Measurements from ENCODE around the gene SLC35D3. TPM values are rescaled to one million over a fixed set of nuclear protein-coding genes. Genes with fewer than 3 reads are reported as not detected.
"Not testable (repeated sequence)": the region's sequence is repeated elsewhere in the genome, so short reads cannot be mapped to it uniquely, and the experiment has no call there.

The SLC35D3 gene
- total RNA-seq, 5 donors from 2014 or later (not counting 1 experiment from before 2014, with no cell fraction given): not detected

GRCh38 chr6:136901212-136901784 lies 20.8 kb upstream of the SLC35D3 start:
- H3K27me3 ChIP-seq (replicated peaks in 1 of 2; ENCODE audit: control insufficient read depth in 2 of 2, extremely low read depth in 1 of 2, insufficient read depth in 2 of 2, low read length in 1 of 2): no peaks in the 10 kb centered on the region
- ChIA-PET CTCF (no interaction called here), POLR2A (no interaction called here)
- H3K4me1 ChIP-seq (ENCODE audit: control insufficient read depth in 1 of 2, extremely low read depth in 1 of 2, insufficient read depth in 2 of 2, low read length in 2 of 2): no peaks in the 10 kb centered on the region
- DNase-seq: no peak
- Mint-ChIP-seq H3K9me3 (no peaks in the 10 kb centered on the region), H3K27me3 (no peaks in the 10 kb centered on the region), H3K4me3 (no peak overlapping the region), H3K4me1 (no peaks in the 10 kb centered on the region), H3K27ac (no peak overlapping the region), H3K36me3 (peaks cover 35% of the 10 kb centered on the region)
- no peak overlapping the region for H3K4me3 ChIP-seq (ENCODE audit: control insufficient read depth in 1 of 2, extremely low read depth in 1 of 2, low read length in 1 of 2)
- no peak for ATAC-seq (replicated peaks in 1 of 4)
- H3K27ac ChIP-seq (ENCODE audit: low read length): no peak overlapping the region
- H3K36me3 ChIP-seq (ENCODE audit: control insufficient read depth in 2 of 2, extremely low read depth in 1 of 2, insufficient read depth in 1 of 2, low read length in 1 of 2): peaks cover 6 to 18% of the 10 kb centered on the region in 2 donors
- WGBS (ENCODE audit: insufficient coverage): 92% methylated on average over 2 of the region's 5 CpGs
- no peaks in the 10 kb centered on the region for H3K9me3 ChIP-seq

- peaks cover 6 to 12% of the 10 kb centered on the region in 2 donors for H3K36me3 ChIP-seq (ENCODE audit: control insufficient read depth in 2 of 2, extremely low read depth in 1 of 2, insufficient read depth in 1 of 2, low read length in 1 of 2)
- not testable (repeated sequence) for H3K9me3 Mint-ChIP-seq; DNase-seq; H3K27ac ChIP-seq (ENCODE audit: low read length); H3K27me3 ChIP-seq (replicated peaks in 1 of 2; ENCODE audit: control insufficient read depth in 2 of 2, extremely low read depth in 1 of 2, insufficient read depth in 2 of 2, low read length in 1 of 2); H3K9me3 ChIP-seq; H3K4me3 ChIP-seq (ENCODE audit: control insufficient read depth in 1 of 2, extremely low read depth in 1 of 2, low read length in 1 of 2); H3K4me3 Mint-ChIP-seq; H3K27ac Mint-ChIP-seq; ATAC-seq (replicated peaks in 1 of 4); H3K27me3 Mint-ChIP-seq; H3K4me1 Mint-ChIP-seq; H3K4me1 ChIP-seq (ENCODE audit: control insufficient read depth in 1 of 2, extremely low read depth in 1 of 2, insufficient read depth in 2 of 2, low read length in 2 of 2)
- POLR2A ChIA-PET: interaction anchor here in 1 of 2 donors (0.6 kb wide), 1 partner anchor 1399 kb away, joined by 3 read pairs; no protein-coding TSS in a partner anchor
- CTCF ChIA-PET: interaction anchor here in 1 of 2 donors (0.6 kb wide), 1 partner anchor 82 kb away, joined by 4 read pairs; the partner anchor contains the start of gene PEX7
- peaks cover 31% of the 10 kb centered on the region for H3K36me3 Mint-ChIP-seq
- WGBS (ENCODE audit: insufficient coverage): 100% methylated on average over 1 of the region's 3 CpGs
Measured at GRCh38 chr6:136904477-136904876, 17.6 kb upstream of the SLC35D3 start.

GRCh38 chr6:136914947-136915346 lies 7.2 kb upstream of the SLC35D3 start:
- DNase-seq: no peak
- H3K9me3 Mint-ChIP-seq: no peaks in the 10 kb centered on the region
- H3K27me3 Mint-ChIP-seq: peaks cover 13 to 16% of the 10 kb centered on the region in 2 donors
- H3K27ac Mint-ChIP-seq: no peak overlapping the region
- H3K4me3 Mint-ChIP-seq: no peak overlapping the region
- Histone ChIP-seq H3K36me3 (ENCODE audit: control insufficient read depth in 2 of 2, extremely low read depth in 1 of 2, insufficient read depth in 1 of 2, low read length in 1 of 2) (peaks cover 0 to 7% of the 10 kb centered on the region in 2 donors), H3K27ac (ENCODE audit: low read length) (no peak overlapping the region), H3K9me3 (no peaks in the 10 kb centered on the region), H3K27me3 (replicated peaks in 1 of 2; ENCODE audit: control insufficient read depth in 2 of 2, extremely low read depth in 1 of 2, insufficient read depth in 2 of 2, low read length in 1 of 2) (peaks cover 0 to 3% of the 10 kb centered on the region in 2 experiments), H3K4me1 (ENCODE audit: control insufficient read depth in 1 of 2, extremely low read depth in 1 of 2, insufficient read depth in 2 of 2, low read length in 2 of 2) (peaks cover 0 to 2% of the 10 kb centered on the region in 2 experiments), H3K4me3 (ENCODE audit: control insufficient read depth in 1 of 2, extremely low read depth in 1 of 2, low read length in 1 of 2) (no peak overlapping the region)
- H3K36me3 Mint-ChIP-seq: peaks cover 46% of the 10 kb centered on the region
- no peak for ATAC-seq (replicated peaks in 1 of 4)
- peaks cover 4% of the 10 kb centered on the region in 3 donors for H3K4me1 Mint-ChIP-seq
- WGBS (ENCODE audit: insufficient coverage): no CpG with 5 or more reads among the region's 1 CpG
- POLR2A ChIA-PET: no interaction called here
- CTCF ChIA-PET: no interaction called here

GRCh38 chr6:136918706-136919105 lies 3.4 kb upstream of the SLC35D3 start:
- Mint-ChIP-seq H3K4me1 (peaks cover 20 to 27% (median 26%) of the 10 kb centered on the region in 3 donors), H3K27me3 (peaks cover 34 to 37% of the 10 kb centered on the region in 2 donors), H3K36me3 (peaks cover 23% of the 10 kb centered on the region), H3K9me3 (no peaks in the 10 kb centered on the region), H3K27ac (no peak overlapping the region), H3K4me3 (no peak overlapping the region)
- no peak for DNase-seq
- ATAC-seq (replicated peaks in 1 of 4): no peak
- H3K4me1 ChIP-seq (ENCODE audit: control insufficient read depth in 1 of 2, extremely low read depth in 1 of 2, insufficient read depth in 2 of 2, low read length in 2 of 2): peaks cover 19 to 35% of the 10 kb centered on the region in 2 experiments
- ChIA-PET POLR2A (no interaction called here), CTCF (no interaction called here)
- WGBS (ENCODE audit: insufficient coverage): no CpG with 5 or more reads among the region's 3 CpGs
- peaks cover 0 to 7% of the 10 kb centered on the region in 2 donors for H3K36me3 ChIP-seq (ENCODE audit: control insufficient read depth in 2 of 2, extremely low read depth in 1 of 2, insufficient read depth in 1 of 2, low read length in 1 of 2)
- H3K4me3 ChIP-seq (ENCODE audit: control insufficient read depth in 1 of 2, extremely low read depth in 1 of 2, low read length in 1 of 2): no peak overlapping the region
- H3K9me3 ChIP-seq: no peaks in the 10 kb centered on the region
- no peak overlapping the region for H3K27ac ChIP-seq (ENCODE audit: low read length)
- peaks cover 4 to 37% of the 10 kb centered on the region in 2 experiments for H3K27me3 ChIP-seq (replicated peaks in 1 of 2; ENCODE audit: control insufficient read depth in 2 of 2, extremely low read depth in 1 of 2, insufficient read depth in 2 of 2, low read length in 1 of 2)

GRCh38 chr6:136920216-136920615 lies 1.9 kb upstream of the SLC35D3 start:
- ATAC-seq (replicated peaks in 1 of 4) (peak in 2 of 4 experiments; percentile 8 to 32), DNase-seq (no peak)
- no peaks in the 10 kb centered on the region for H3K9me3 Mint-ChIP-seq
- Histone ChIP-seq H3K9me3 (no peaks in the 10 kb centered on the region), H3K36me3 (ENCODE audit: control insufficient read depth in 2 of 2, extremely low read depth in 1 of 2, insufficient read depth in 1 of 2, low read length in 1 of 2) (peaks cover 0 to 7% of the 10 kb centered on the region in 2 donors), H3K27me3 (replicated peaks in 1 of 2; ENCODE audit: control insufficient read depth in 2 of 2, extremely low read depth in 1 of 2, insufficient read depth in 2 of 2, low read length in 1 of 2) (peaks cover 11 to 45% of the 10 kb centered on the region in 2 experiments), H3K4me1 (ENCODE audit: control insufficient read depth in 1 of 2, extremely low read depth in 1 of 2, insufficient read depth in 2 of 2, low read length in 2 of 2) (peaks cover 19 to 38% of the 10 kb centered on the region in 2 experiments), H3K4me3 (ENCODE audit: control insufficient read depth in 1 of 2, extremely low read depth in 1 of 2, low read length in 1 of 2) (peak overlapping the region; percentile 23 to 74), H3K27ac (ENCODE audit: low read length) (no peak overlapping the region)
- H3K36me3 Mint-ChIP-seq: peaks cover 14% of the 10 kb centered on the region
- CTCF ChIA-PET: interaction anchor here in 1 of 2 donors (0.7 to 1.2 kb wide), 3 partner anchors 58 to 273 kb away, joined by 4 to 5 read pairs (median 4); no protein-coding TSS in a partner anchor
- WGBS (ENCODE audit: insufficient coverage): 5% methylated on average over 6 of the region's 6 CpGs
- H3K27me3 Mint-ChIP-seq: peaks cover 45 to 48% of the 10 kb centered on the region in 2 donors
- POLR2A ChIA-PET: interaction anchor here in 1 of 2 donors (0.7 kb wide), 1 partner anchor 10 kb away, joined by 3 read pairs; no protein-coding TSS in a partner anchor
- H3K4me1 Mint-ChIP-seq: peaks cover 25 to 33% (median 32%) of the 10 kb centered on the region in 3 donors
- peak overlapping the region; percentile 74 to 81 (median 75) for H3K4me3 Mint-ChIP-seq
- no peak overlapping the region for H3K27ac Mint-ChIP-seq

GRCh38 chr6:136920671-136921380 lies 1.3 kb upstream of the SLC35D3 start:
- Histone ChIP-seq H3K9me3 (no peaks in the 10 kb centered on the region), H3K4me1 (ENCODE audit: control insufficient read depth in 1 of 2, extremely low read depth in 1 of 2, insufficient read depth in 2 of 2, low read length in 2 of 2) (peaks cover 19 to 38% of the 10 kb centered on the region in 2 experiments), H3K36me3 (ENCODE audit: control insufficient read depth in 2 of 2, extremely low read depth in 1 of 2, insufficient read depth in 1 of 2, low read length in 1 of 2) (peaks cover 0 to 7% of the 10 kb centered on the region in 2 donors), H3K27ac (ENCODE audit: low read length) (no peak overlapping the region), H3K27me3 (replicated peaks in 1 of 2; ENCODE audit: control insufficient read depth in 2 of 2, extremely low read depth in 1 of 2, insufficient read depth in 2 of 2, low read length in 1 of 2) (peaks cover 14 to 48% of the 10 kb centered on the region in 2 experiments), H3K4me3 (ENCODE audit: control insufficient read depth in 1 of 2, extremely low read depth in 1 of 2, low read length in 1 of 2) (peak overlapping the region; percentile 23 to 74)
- ChIA-PET CTCF (interaction anchor here in 1 of 2 donors (0.6 to 1.2 kb wide), 2 partner anchors 93 to 274 kb away, joined by 4 to 5 read pairs; no protein-coding TSS in a partner anchor), POLR2A (interaction anchor here in 1 of 2 donors (0.6 kb wide), 1 partner anchor 904 kb away, joined by 4 read pairs; no protein-coding TSS in a partner anchor)
- Mint-ChIP-seq H3K36me3 (peaks cover 8% of the 10 kb centered on the region), H3K9me3 (no peaks in the 10 kb centered on the region), H3K27me3 (peaks cover 47 to 50% of the 10 kb centered on the region in 2 donors), H3K27ac (peak overlapping the region in 1 of 2 donors; percentile 67), H3K4me3 (peak overlapping the region; percentile 74 to 81 (median 75)), H3K4me1 (peaks cover 25 to 33% (median 32%) of the 10 kb centered on the region in 3 donors)
- DNase-seq: peak in 2 of 35 experiments; percentile 4 to 20
- peak in 3 of 4 experiments; percentile 16 to 33 (median 25) for ATAC-seq (replicated peaks in 1 of 4)
- WGBS (ENCODE audit: insufficient coverage): 5% methylated on average over 30 of the region's 37 CpGs

All from T-cell (primary cell).